GM12864 (cell line): ENCODE measurements around the gene BMPER.

Source experiments
- DNase-seq: peaks from one replicate; pipeline ENCODE4 v3.0.0-alpha.2; 2011; ENCODE audit warnings: low read depth
- H3K4me3 ChIP-seq: 2 replicates; pipeline ENCODE4 v1.5.1; 2011; ENCODE audit warnings: mild to moderate bottlenecking, low read depth, low read length, control low read depth
- CTCF ChIP-seq: IDR thresholded peaks from 2 replicates; pipeline ENCODE4 v1.5.1; 2011; ENCODE audit warnings: low read depth, mild to moderate bottlenecking, moderate library complexity, low read length, control low read depth, inconsistent platforms; ENCODE audit errors: missing control alignments

BMPER gene

GRCh38 chr7:34115503-34115902 is 210.2 kb downstream of the BMPER start:
- no peak for DNase-seq
- no peak overlapping the region for H3K4me3 ChIP-seq
- TF ChIP-seq CTCF: no peak

- no peak for DNase-seq
- TF ChIP-seq CTCF: no peak
- no peak overlapping the region for H3K4me3 ChIP-seq
These were observed 212.2 kb downstream of the BMPER start for GRCh38 chr7:34117573-34117972.

- no peak for TF ChIP-seq CTCF
These were observed 216.0 kb downstream of the BMPER start for GRCh38 chr7:34121366-34121765.

GRCh38 chr7:34123316-34123715 is 218.0 kb downstream of the BMPER start:
- DNase-seq: no peak
- TF ChIP-seq CTCF: no peak
- H3K4me3 ChIP-seq: no peak overlapping the region

More at GRCh38 chr7:34121366-34121765, 216.0 kb downstream of the BMPER start:
- no peak for DNase-seq
- no peak overlapping the region for H3K4me3 ChIP-seq

GRCh38 chr7:34124765-34125164 is 219.4 kb downstream of the BMPER start:
- no peak for TF ChIP-seq CTCF
- DNase-seq: no peak
- H3K4me3 ChIP-seq: no peak overlapping the region

- no peak for TF ChIP-seq CTCF
- H3K4me3 ChIP-seq: no peak overlapping the region
- DNase-seq: no peak
These were observed 223.4 kb downstream of the BMPER start for GRCh38 chr7:34128762-34129161.

GRCh38 chr7:34130558-34131295 is 225.4 kb downstream of the BMPER start:
- DNase-seq: no peak
- no peak for TF ChIP-seq CTCF

More at GRCh38 chr7:34130558-34131295, 225.4 kb downstream of the BMPER start:
- no peak overlapping the region for H3K4me3 ChIP-seq
